Brain microvascular endothelial cell (primary cell): ENCODE measurements around the gene FRMD5.

Experiments
- DNase-seq: peaks from one replicate; pipeline ENCODE4 v3.0.0-alpha.2; 2020
- H3K27ac ChIP-seq: fragments of 250-450 bp; sonication (Bioruptor Pico); 2 replicates; pipeline ENCODE4 v1.5.1; 2020; ENCODE audit warnings: mild to moderate bottlenecking, moderate library complexity
- H3K27me3 ChIP-seq: fragments of 250-450 bp; sonication (Bioruptor Pico); replicated peaks from 2 replicates; pipeline ENCODE4 v1.5.1; 2020; ENCODE audit warnings: mild to moderate bottlenecking
- H3K36me3 ChIP-seq: fragments of 250-450 bp; sonication (Bioruptor Pico); replicated peaks from 2 replicates; pipeline ENCODE4 v1.5.1; 2020; ENCODE audit warnings: mild to moderate bottlenecking
- H3K4me3 ChIP-seq: 2 replicates; pipeline ENCODE4 v1.5.1; 2011; ENCODE audit warnings: low read depth, mild to moderate bottlenecking, control low read depth, low read length, moderate library complexity
- CTCF ChIP-seq: IDR thresholded peaks from 2 replicates; pipeline ENCODE4 v1.5.1; 2011; ENCODE audit warnings: low read depth, mild to moderate bottlenecking, moderate library complexity, low read length, control low read depth, inconsistent platforms; ENCODE audit errors: missing control alignments
- in situ Hi-C: cut with HindIII; loops from 2 replicates; pipeline ENCODE4 v1.10.0; 2017; ENCODE audit warnings: low sequenced_read_pairs, low pct_ligation_motif_present

The FRMD5 gene

GRCh38 chr15:44066211-44066827 is 128.8 kb downstream of the FRMD5 start:
- no peak overlapping the region for H3K27ac ChIP-seq
- H3K27me3 ChIP-seq = no peaks in the 10 kb centered on the region
- peak; percentile 52 for DNase-seq
- H3K36me3 ChIP-seq = no peaks in the 10 kb centered on the region
- H3K4me3 ChIP-seq = no peak overlapping the region
- peak; percentile 77 for TF ChIP-seq CTCF
- in situ Hi-C loops = no loop called here

- TF ChIP-seq CTCF = no peak
- Histone ChIP-seq H3K36me3 (no peaks in the 10 kb centered on the region), H3K27me3 (no peaks in the 10 kb centered on the region), H3K4me3 (no peak overlapping the region), H3K27ac (no peak overlapping the region)
- in situ Hi-C loops = no loop called here
- no peak for DNase-seq
Measured at GRCh38 chr15:44064706-44065105, 130.4 kb downstream of the FRMD5 start.

GRCh38 chr15:44058126-44058525 is 136.9 kb downstream of the FRMD5 start:
- Histone ChIP-seq H3K27ac (no peak overlapping the region), H3K36me3 (no peaks in the 10 kb centered on the region), H3K4me3 (no peak overlapping the region), H3K27me3 (no peaks in the 10 kb centered on the region)
- in situ Hi-C loops = no loop called here
- DNase-seq = no peak
- TF ChIP-seq CTCF = no peak

GRCh38 chr15:44045661-44046060 is 149.4 kb downstream of the FRMD5 start:
- no peak overlapping the region for H3K27ac ChIP-seq
- no peak for DNase-seq
- no peak for TF ChIP-seq CTCF
- H3K27me3 ChIP-seq = no peaks in the 10 kb centered on the region
- H3K36me3 ChIP-seq = no peaks in the 10 kb centered on the region
- in situ Hi-C loops = no loop called here
- no peak overlapping the region for H3K4me3 ChIP-seq

GRCh38 chr15:44045217-44045616 is 149.9 kb downstream of the FRMD5 start:
- no peaks in the 10 kb centered on the region for H3K27me3 ChIP-seq
- in situ Hi-C loops = no loop called here
- TF ChIP-seq CTCF = no peak
- no peaks in the 10 kb centered on the region for H3K36me3 ChIP-seq
- H3K4me3 ChIP-seq = no peak overlapping the region
- no peak overlapping the region for H3K27ac ChIP-seq
- no peak for DNase-seq

- Histone ChIP-seq H3K4me3 (peak overlapping the region; percentile 35), H3K27ac (no peak overlapping the region), H3K27me3 (no peaks in the 10 kb centered on the region), H3K36me3 (no peaks in the 10 kb centered on the region)
- in situ Hi-C loops = no loop called here
- peak; percentile 25 for DNase-seq
- no peak for TF ChIP-seq CTCF
Measured at GRCh38 chr15:44038755-44039191, 156.3 kb downstream of the FRMD5 start.
